ENCODE results near the gene PRSS3. TPM values are rescaled to one million over a fixed set of nuclear protein-coding genes. Genes with fewer than 3 reads are reported as not detected.

PRSS3 gene
- total and polyA plus RNA-seq, 9 of the 15 experiments (the other 6 are each of a cell fraction or from before 2014, with no cell fraction given) = 0.35 to 0.42 TPM; not detected in 7

GRCh38 chr9:33776578-33776977, 18.8 kb upstream of the PRSS3 start:
- no peaks in the 10 kb centered on the region for H3K79me2 ChIP-seq (ENCODE audit: control insufficient read depth, insufficient read depth, low read length)
- CTCF ChIA-PET (ENCODE audit: low intra/inter-chr PET ratio) = no interaction called here
- no peaks in the 10 kb centered on the region for H3K9me3 ChIP-seq (replicated peaks; ENCODE audit: control insufficient read depth, insufficient read depth, low read depth, low read length)
- H3K4me3 ChIP-seq = no peak overlapping the region; the same call in 1 of the 2 replicates
- intact Hi-C loops (cut with micrococcal nuclease) (no loop called here), in situ Hi-C loops (cut with MboI) (no loop called here)
- peak; percentile 53; the same call in 1 of the 2 replicates for TF ChIP-seq ZNF512 (tag; IDR thresholded peaks at IDR 0.05)
- TF ChIP-seq CBX2 (IDR thresholded peaks at IDR 0.05; ENCODE audit: insufficient read depth, low read length, poor library complexity, severe bottlenecking) = no peak
- ATAC-seq (no peak), DNase-seq (ENCODE audit: extremely low read depth in 1 of 4, low spot score in 3 of 4) (no peak), FAIRE-seq (peak; percentile 19)
- TSS peak; percentile 69 for BruUV-seq (replicated peaks)
- H3K4me2 ChIP-seq (ENCODE audit: insufficient read depth, low read length) = no peak overlapping the region
- H3K4me1 ChIP-seq (replicated peaks in 1 of 2; ENCODE audit: control insufficient read depth in 2 of 2, insufficient read depth in 2 of 2, low read length in 2 of 2) = no peaks in the 10 kb centered on the region; a peak in 1 of 5 replicates
- H3K27me3 ChIP-seq (ENCODE audit: control insufficient read depth in 2 of 2, insufficient read depth in 2 of 2, low read length in 2 of 2) = no peaks in the 10 kb centered on the region
- H3K27ac ChIP-seq (ENCODE audit: extremely low read depth, low read depth, low read length) = no peak overlapping the region
- no peaks in the 10 kb centered on the region for H3K9me1 ChIP-seq (ENCODE audit: control insufficient read depth, insufficient read depth, low read length)
- no peaks in the 10 kb centered on the region for H3K36me3 ChIP-seq (ENCODE audit: control insufficient read depth, insufficient read depth, low read length)
- POLR2A ChIA-PET = interaction anchor here (1.5 kb wide), 1 partner anchor 11 kb away, joined by 3 read pairs; no protein-coding TSS in a partner anchor
- H2AFZ ChIP-seq (ENCODE audit: low read depth, low read length) = no peak overlapping the region
- H4K20me1 ChIP-seq (replicated peaks; ENCODE audit: control insufficient read depth, insufficient read depth, low read length) = no peaks in the 10 kb centered on the region
- H3K9ac ChIP-seq (ENCODE audit: insufficient read depth in 1 of 2, low read depth in 2 of 2, low read length in 2 of 2) = peak overlapping the region in 1 of 2 experiments; percentile 61; a peak in 1 of 4 replicates

DNA sequence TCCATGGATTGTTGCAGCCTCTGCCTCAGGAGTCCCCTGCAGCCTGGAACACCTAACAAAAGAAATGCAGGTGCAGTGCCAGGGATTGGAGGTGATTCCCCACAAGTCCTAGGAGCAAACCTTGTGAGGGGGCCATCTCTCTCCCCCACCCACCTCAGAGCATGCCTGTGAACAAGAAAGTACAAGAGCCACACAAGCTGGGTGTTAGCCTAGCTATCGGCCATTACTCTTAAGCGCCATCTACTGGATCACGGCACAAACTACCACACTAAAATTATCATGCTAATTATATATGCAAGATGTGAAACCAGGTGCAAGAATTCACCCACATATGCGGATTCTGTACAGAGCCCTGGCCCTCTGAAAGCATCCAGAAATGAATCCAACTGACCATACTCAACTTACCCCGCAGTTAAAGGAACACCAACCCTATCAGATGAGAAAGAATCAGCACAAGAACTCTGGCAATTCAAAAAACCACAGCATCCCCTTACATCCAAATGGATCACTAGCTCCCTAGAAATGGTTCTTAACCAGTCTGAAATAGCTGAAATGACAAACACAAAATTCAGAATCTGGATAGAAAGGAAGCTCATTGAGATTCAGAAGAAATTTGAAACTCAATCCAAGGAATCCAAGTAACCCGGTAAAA, 16.5 kb upstream of the PRSS3 start:
- POLR2A ChIA-PET = interaction anchor here (0.6 to 0.8 kb wide), 3 partner anchors 8 to 153 kb away, joined by 3 to 4 read pairs (median 3); no protein-coding TSS in a partner anchor
- no peaks in the 10 kb centered on the region for H3K9me3 ChIP-seq (replicated peaks; ENCODE audit: control insufficient read depth, insufficient read depth, low read depth, low read length)
- H3K9me1 ChIP-seq (ENCODE audit: control insufficient read depth, insufficient read depth, low read length) = no peaks in the 10 kb centered on the region
- intact Hi-C loops (cut with micrococcal nuclease) (loop anchor here (1.0 kb wide), 1 partner anchor 41 kb away; no protein-coding TSS in a partner anchor), in situ Hi-C loops (cut with MboI) (no loop called here)
- 14% methylated on average over 6 of the region's 6 CpGs for WGBS (ENCODE audit: insufficient coverage, low coverage, missing lambda C conversion rate)
- H2AFZ ChIP-seq (ENCODE audit: low read depth, low read length) = peak overlapping the region; percentile 82
- H3K4me3 ChIP-seq = no peak overlapping the region
- H3K9ac ChIP-seq (ENCODE audit: insufficient read depth in 1 of 2, low read depth in 2 of 2, low read length in 2 of 2) = no peak overlapping the region
- BruUV-seq (replicated peaks) = no TSS peak
- H3K79me2 ChIP-seq (ENCODE audit: control insufficient read depth, insufficient read depth, low read length) = no peaks in the 10 kb centered on the region
- peak; percentile 88 for ATAC-seq
- peak overlapping the region; percentile 34 for H3K4me2 ChIP-seq (ENCODE audit: insufficient read depth, low read length)
- DNase-seq (ENCODE audit: extremely low read depth in 1 of 4, low spot score in 3 of 4) = peak; percentile 31 to 77 (median 48)
- no peaks in the 10 kb centered on the region for H4K20me1 ChIP-seq (replicated peaks; ENCODE audit: control insufficient read depth, insufficient read depth, low read length)
- CTCF ChIA-PET (ENCODE audit: low intra/inter-chr PET ratio) = no interaction called here
- H3K27ac ChIP-seq (ENCODE audit: extremely low read depth, low read depth, low read length) = no peak overlapping the region
- H3K36me3 ChIP-seq (ENCODE audit: control insufficient read depth, insufficient read depth, low read length) = no peaks in the 10 kb centered on the region
- no peaks in the 10 kb centered on the region for H3K27me3 ChIP-seq (ENCODE audit: control insufficient read depth in 2 of 2, insufficient read depth in 2 of 2, low read length in 2 of 2)
- H3K4me1 ChIP-seq (replicated peaks in 1 of 2; ENCODE audit: control insufficient read depth in 2 of 2, insufficient read depth in 2 of 2, low read length in 2 of 2) = no peaks in the 10 kb centered on the region; a peak in 1 of 5 replicates
- peak; percentile 86 for FAIRE-seq
- TF ChIP-seq CTCF (IDR thresholded peaks at IDR 0.05 in 2 of 3, conservative IDR thresholded peaks at IDR 0.05 in 1 of 3; ENCODE audit: insufficient read depth in 2 of 3, low read depth in 1 of 3, low read length in 3 of 3) = peak; percentile 64 to 78 (median 77)
- TF ChIP-seq, protein P1, sequence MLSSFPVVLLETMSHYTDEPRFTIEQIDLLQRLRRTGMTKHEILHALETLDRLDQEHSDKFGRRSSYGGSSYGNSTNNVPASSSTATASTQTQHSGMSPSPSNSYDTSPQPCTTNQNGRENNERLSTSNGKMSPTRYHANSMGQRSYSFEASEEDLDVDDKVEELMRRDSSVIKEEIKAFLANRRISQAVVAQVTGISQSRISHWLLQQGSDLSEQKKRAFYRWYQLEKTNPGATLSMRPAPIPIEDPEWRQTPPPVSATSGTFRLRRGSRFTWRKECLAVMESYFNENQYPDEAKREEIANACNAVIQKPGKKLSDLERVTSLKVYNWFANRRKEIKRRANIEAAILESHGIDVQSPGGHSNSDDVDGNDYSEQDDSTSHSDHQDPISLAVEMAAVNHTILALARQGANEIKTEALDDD (IDR thresholded peaks at IDR 0.05) = peak; percentile 64
- TF ChIP-seq, protein P2, sequence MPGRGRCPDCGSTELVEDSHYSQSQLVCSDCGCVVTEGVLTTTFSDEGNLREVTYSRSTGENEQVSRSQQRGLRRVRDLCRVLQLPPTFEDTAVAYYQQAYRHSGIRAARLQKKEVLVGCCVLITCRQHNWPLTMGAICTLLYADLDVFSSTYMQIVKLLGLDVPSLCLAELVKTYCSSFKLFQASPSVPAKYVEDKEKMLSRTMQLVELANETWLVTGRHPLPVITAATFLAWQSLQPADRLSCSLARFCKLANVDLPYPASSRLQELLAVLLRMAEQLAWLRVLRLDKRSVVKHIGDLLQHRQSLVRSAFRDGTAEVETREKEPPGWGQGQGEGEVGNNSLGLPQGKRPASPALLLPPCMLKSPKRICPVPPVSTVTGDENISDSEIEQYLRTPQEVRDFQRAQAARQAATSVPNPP (IDR thresholded peaks at IDR 0.05; ENCODE audit: borderline replicate concordance, insufficient read depth, insufficient read length) = no peak
